Measurements from ENCODE around the gene NTSR1.

Gene NTSR1

GRCh38 chr20:62710221-62710885, 1.7 kb downstream of the NTSR1 start:
- DNase-seq, result no peak

- no peak for DNase-seq
Measured at GRCh38 chr20:62710886-62711702, 2.5 kb downstream of the NTSR1 start.

GRCh38 chr20:62711703-62712101, 3.1 kb downstream of the NTSR1 start:
- no peak for DNase-seq

GRCh38 chr20:62712606-62713005, 4.0 kb downstream of the NTSR1 start:
- DNase-seq, result no peak

GRCh38 chr20:62714006-62714405, 5.4 kb downstream of the NTSR1 start:
- no peak for DNase-seq

GRCh38 chr20:62714799-62715198, 6.2 kb downstream of the NTSR1 start:
- DNase-seq, result no peak

GRCh38 chr20:62715201-62715600, 6.6 kb downstream of the NTSR1 start:
- no peak for DNase-seq

GRCh38 chr20:62716198-62716940, 7.7 kb downstream of the NTSR1 start:
- DNase-seq, result no peak

- DNase-seq, result no peak
Measured at GRCh38 chr20:62716941-62717310, 8.3 kb downstream of the NTSR1 start.

GRCh38 chr20:62717933-62718332, 9.3 kb downstream of the NTSR1 start:
- no peak for DNase-seq

- DNase-seq, result no peak
Measured at GRCh38 chr20:62718546-62718945, 9.9 kb downstream of the NTSR1 start.

- DNase-seq, result no peak
Measured at GRCh38 chr20:62719250-62719935, 10.8 kb downstream of the NTSR1 start.

GRCh38 chr20:62721511-62722370, 13.1 kb downstream of the NTSR1 start:
- no peak for DNase-seq

- DNase-seq, result no peak
Measured at GRCh38 chr20:62722627-62723026, 14.0 kb downstream of the NTSR1 start.

GRCh38 chr20:62723351-62723750, 14.7 kb downstream of the NTSR1 start:
- DNase-seq, result no peak

- no peak for DNase-seq
Measured at GRCh38 chr20:62723768-62724450, 15.3 kb downstream of the NTSR1 start.

- no peak for DNase-seq
Measured at GRCh38 chr20:62724692-62725595, 16.3 kb downstream of the NTSR1 start.

- DNase-seq, result no peak
Measured at GRCh38 chr20:62725596-62726268, 17.1 kb downstream of the NTSR1 start.

- no peak for DNase-seq
Measured at GRCh38 chr20:62726276-62726675, 17.6 kb downstream of the NTSR1 start.
